GM13977 (cell line): Measurements from ENCODE around the gene TMEM131L.

Experiments
- DNase-seq: peaks from one replicate; pipeline ENCODE4 v3.0.0; 2012; ENCODE audit warnings: low spot score
- in situ Hi-C: fragments of 300-500 bp; cut with MboI; formaldehyde crosslinking; loops from one replicate; pipeline ENCODE4 v1.12.0; 2022; ENCODE audit warnings: low sequenced_read_pairs, low pct_unique_long_range_greater_than_20kb, mixed read lengths, inconsistent platforms; ENCODE audit not compliant: unreplicated experiment
- TF ChIP-seq, protein P1 (sequence below): IDR thresholded peaks from 2 replicates; pipeline ENCODE4 v1.5.1; 2012; ENCODE audit warnings: mild to moderate bottlenecking, control low read depth; ENCODE audit not compliant: insufficient read depth; ENCODE audit errors: extremely low read depth, missing control alignments

Gene TMEM131L

GRCh38 chr4:153579872-153580271 is 113.7 kb downstream of the TMEM131L start:
- in situ Hi-C loops, result loop anchor here (10.0 kb wide), 1 partner anchor 235 kb away; the partner anchor contains the start of gene MND1
- TF ChIP-seq, protein P1, sequence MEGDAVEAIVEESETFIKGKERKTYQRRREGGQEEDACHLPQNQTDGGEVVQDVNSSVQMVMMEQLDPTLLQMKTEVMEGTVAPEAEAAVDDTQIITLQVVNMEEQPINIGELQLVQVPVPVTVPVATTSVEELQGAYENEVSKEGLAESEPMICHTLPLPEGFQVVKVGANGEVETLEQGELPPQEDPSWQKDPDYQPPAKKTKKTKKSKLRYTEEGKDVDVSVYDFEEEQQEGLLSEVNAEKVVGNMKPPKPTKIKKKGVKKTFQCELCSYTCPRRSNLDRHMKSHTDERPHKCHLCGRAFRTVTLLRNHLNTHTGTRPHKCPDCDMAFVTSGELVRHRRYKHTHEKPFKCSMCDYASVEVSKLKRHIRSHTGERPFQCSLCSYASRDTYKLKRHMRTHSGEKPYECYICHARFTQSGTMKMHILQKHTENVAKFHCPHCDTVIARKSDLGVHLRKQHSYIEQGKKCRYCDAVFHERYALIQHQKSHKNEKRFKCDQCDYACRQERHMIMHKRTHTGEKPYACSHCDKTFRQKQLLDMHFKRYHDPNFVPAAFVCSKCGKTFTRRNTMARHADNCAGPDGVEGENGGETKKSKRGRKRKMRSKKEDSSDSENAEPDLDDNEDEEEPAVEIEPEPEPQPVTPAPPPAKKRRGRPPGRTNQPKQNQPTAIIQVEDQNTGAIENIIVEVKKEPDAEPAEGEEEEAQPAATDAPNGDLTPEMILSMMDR, result no peak

DNA sequence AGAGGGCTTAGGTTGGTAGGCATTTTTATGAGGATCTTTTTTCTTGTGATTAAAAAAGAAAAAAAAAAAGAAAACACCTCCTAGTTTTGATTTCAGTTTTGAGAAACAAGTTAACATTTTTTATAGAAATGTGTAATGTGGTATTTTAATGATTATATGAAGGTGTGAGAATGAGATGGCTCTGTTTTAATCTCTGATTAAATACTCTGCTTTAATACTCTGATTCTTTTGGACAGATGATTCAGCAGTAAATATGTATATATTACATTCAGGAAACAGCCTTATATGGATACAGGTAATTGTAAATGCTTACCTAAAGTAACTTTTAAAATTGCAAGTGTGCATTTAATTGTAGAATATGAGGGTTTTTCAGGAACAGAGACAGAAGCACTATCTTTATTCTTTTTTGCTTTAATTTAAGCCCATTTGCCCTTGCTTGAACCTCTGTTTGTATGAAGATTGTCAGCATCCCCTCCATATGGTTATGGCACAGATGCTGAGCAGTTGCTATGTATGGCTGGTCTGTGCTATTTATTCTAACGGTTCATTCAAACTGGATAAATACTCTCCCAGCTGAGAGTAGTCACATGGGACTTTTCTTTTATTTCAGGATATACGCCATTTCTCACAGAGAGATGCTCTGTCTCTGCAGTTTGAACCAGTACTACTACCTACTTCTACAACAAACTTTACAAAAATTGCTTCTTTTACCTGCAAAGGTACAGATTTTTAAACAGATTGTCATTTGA is 117.0 kb downstream of the TMEM131L start:
- TF ChIP-seq, protein P1, result no peak
- DNase-seq, result no peak
- in situ Hi-C loops, result no loop called here

More at GRCh38 chr4:153579872-153580271, 113.7 kb downstream of the TMEM131L start:
- DNase-seq, result peak; percentile 13

- in situ Hi-C loops, result no loop called here
- TF ChIP-seq, protein P1, result no peak
- DNase-seq, result no peak
Measured at GRCh38 chr4:153585026-153585425, 118.9 kb downstream of the TMEM131L start.

DNA sequence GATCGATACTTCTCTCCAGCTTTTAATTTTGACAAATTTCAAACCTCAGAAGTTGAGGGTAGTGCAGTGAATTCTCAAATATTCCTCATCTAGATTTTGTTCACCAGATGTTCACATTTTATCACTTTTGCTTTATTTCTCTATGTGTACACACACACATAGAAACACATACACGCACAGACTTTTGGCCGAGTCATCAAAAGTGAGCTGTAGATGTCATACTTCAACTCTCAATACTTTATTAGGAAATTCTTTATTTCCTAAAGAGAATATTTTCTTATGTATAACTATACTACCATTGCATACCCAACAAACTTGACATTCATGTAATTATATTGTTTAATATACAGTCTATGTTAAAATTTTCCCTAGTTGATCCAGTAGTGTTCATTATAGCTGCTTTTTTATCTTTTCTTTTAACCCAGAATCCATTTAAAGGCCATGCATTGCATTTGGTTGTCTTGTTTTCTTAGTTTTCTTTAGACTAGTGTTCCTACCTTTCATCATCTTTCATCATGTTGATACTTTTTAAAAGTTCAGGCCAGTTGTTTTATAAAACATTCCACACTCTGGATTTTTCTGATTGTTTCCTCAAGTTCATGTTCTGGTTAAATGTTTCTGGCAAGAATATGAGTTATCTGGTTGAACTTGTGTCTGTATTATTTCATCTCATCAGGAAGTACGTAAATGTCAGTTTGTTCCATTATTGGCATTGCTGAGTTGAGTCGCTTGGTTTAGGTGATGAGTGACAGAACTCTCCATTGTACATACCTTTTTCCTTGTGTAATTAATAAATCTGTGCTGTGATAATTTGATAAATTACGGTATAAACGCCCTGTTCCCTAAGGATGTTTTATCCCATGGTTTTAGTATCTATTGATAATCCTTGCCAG is 123.8 kb downstream of the TMEM131L start:
- in situ Hi-C loops, result no loop called here
- TF ChIP-seq, protein P1, result no peak
- no peak for DNase-seq

- no peak for DNase-seq
- in situ Hi-C loops, result no loop called here
- TF ChIP-seq, protein P1, result no peak
Measured at GRCh38 chr4:153591441-153591840, 125.3 kb downstream of the TMEM131L start.

GRCh38 chr4:153592064-153592463 is 125.9 kb downstream of the TMEM131L start:
- TF ChIP-seq, protein P1, result no peak
- DNase-seq, result no peak
- in situ Hi-C loops, result no loop called here
